ENCODE measurements around the gene SLCO3A1. TPM values are rescaled to one million over a fixed set of nuclear protein-coding genes. Genes with fewer than 3 reads are reported as not detected.

The SLCO3A1 gene
- total RNA-seq, 3 donors from 2014 or later, result 13.4 to 23.8 (median 14.3) TPM

- Histone ChIP-seq H3K9me3 (no peaks in the 10 kb centered on the region), H3K4me3 (no peak overlapping the region), H3K36me3 (ENCODE audit: low read depth) (no peaks in the 10 kb centered on the region), H3K4me1 (ENCODE audit: low read depth) (peaks cover 49% of the 10 kb centered on the region)
- DNase-seq (no peak), ATAC-seq (no peak)
- no peak for TF ChIP-seq CTCF (IDR thresholded peaks at IDR 0.05)
- intact Hi-C loops (cut with DNase I, micrococcal nuclease), result no loop called here
Measured at GRCh38 chr15:91944331-91944730, 90.8 kb downstream of the SLCO3A1 start.

GRCh38 chr15:91945385-91945784 lies 91.9 kb downstream of the SLCO3A1 start:
- Histone ChIP-seq H3K9me3 (no peaks in the 10 kb centered on the region), H3K4me3 (no peak overlapping the region), H3K4me1 (ENCODE audit: low read depth) (peaks cover 45% of the 10 kb centered on the region), H3K36me3 (ENCODE audit: low read depth) (no peaks in the 10 kb centered on the region)
- no peak for ATAC-seq
- TF ChIP-seq CTCF (IDR thresholded peaks at IDR 0.05), result no peak
- DNase-seq, result no peak
- intact Hi-C loops (cut with DNase I, micrococcal nuclease), result no loop called here

- no peak overlapping the region for H3K4me3 ChIP-seq
- TF ChIP-seq CTCF (IDR thresholded peaks at IDR 0.05), result no peak
- intact Hi-C loops (cut with DNase I, micrococcal nuclease), result no loop called here
- peaks cover 38% of the 10 kb centered on the region for H3K4me1 ChIP-seq (ENCODE audit: low read depth)
- H3K9me3 ChIP-seq, result no peaks in the 10 kb centered on the region
- H3K36me3 ChIP-seq (ENCODE audit: low read depth), result no peaks in the 10 kb centered on the region
- DNase-seq, result no peak
- ATAC-seq, result no peak
Measured at GRCh38 chr15:91946075-91946474, 92.6 kb downstream of the SLCO3A1 start.

- H3K36me3 ChIP-seq (ENCODE audit: low read depth), result no peaks in the 10 kb centered on the region
- H3K4me3 ChIP-seq, result no peak overlapping the region
- DNase-seq (no peak), ATAC-seq (no peak)
- peaks cover 32% of the 10 kb centered on the region for H3K4me1 ChIP-seq (ENCODE audit: low read depth)
- intact Hi-C loops (cut with DNase I, micrococcal nuclease), result no loop called here
- no peaks in the 10 kb centered on the region for H3K9me3 ChIP-seq
- no peak for TF ChIP-seq CTCF (IDR thresholded peaks at IDR 0.05)
Measured at GRCh38 chr15:91946581-91947292, 93.2 kb downstream of the SLCO3A1 start.

GRCh38 chr15:91947293-91947679 lies 93.8 kb downstream of the SLCO3A1 start:
- no peak for TF ChIP-seq CTCF (IDR thresholded peaks at IDR 0.05)
- intact Hi-C loops (cut with DNase I, micrococcal nuclease), result no loop called here
- DNase-seq (no peak), ATAC-seq (no peak)
- H3K36me3 ChIP-seq (ENCODE audit: low read depth), result no peaks in the 10 kb centered on the region
- no peak overlapping the region for H3K4me3 ChIP-seq
- H3K4me1 ChIP-seq (ENCODE audit: low read depth), result peaks cover 30% of the 10 kb centered on the region
- no peaks in the 10 kb centered on the region for H3K9me3 ChIP-seq

Measured in mucosa of descending colon (tissue), 3 donors.